Measurements from ENCODE around the gene XRCC4. TPM values are rescaled to one million over a fixed set of nuclear protein-coding genes. Genes with fewer than 3 reads are reported as not detected.

The XRCC4 gene
- total and polyA plus RNA-seq, 9 of the 15 experiments (the other 6 are each of a cell fraction or from before 2014, with no cell fraction given) = 13.6 to 61.6 (median 22.4) TPM

DNA sequence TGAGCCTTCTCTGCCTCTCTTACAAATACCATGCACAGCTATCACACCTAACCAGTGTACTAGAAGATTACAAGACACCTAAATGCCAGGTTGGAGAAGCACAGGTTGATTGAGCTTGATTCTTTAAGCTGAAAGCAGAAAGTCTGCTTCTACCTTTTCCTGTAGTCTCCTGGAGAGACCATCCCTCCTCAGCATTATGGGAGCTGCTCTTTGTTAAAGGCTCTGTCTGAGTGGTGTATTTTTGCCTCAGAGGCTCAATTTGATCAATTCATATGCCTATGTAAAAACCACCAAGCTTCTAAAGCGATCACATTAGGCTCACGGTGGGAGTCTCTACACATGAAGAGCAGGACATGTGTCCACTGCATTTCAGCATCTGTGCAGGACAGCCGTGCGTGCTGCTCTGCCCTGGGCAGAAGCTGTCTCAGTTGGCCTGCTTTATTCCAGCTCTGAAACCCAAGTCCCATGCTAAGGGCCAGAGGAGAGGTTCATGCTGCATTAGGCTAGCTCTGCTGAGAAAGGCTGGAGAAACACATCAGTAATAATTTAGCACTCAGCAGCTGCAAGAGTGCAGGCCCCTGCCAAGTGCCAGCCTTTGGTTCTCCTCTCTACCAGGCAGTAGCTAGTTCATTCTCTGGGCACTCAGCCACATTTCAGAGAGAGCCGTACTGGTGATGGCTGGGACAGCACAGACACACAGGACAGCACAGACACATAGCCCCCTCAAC is 41.8 kb upstream of the XRCC4 start:
- CTCF ChIA-PET (ENCODE audit: low intra/inter-chr PET ratio) = interaction anchor here (0.6 kb wide), 1 partner anchor 8 kb away, joined by 4 read pairs; no protein-coding TSS in a partner anchor
- no peaks in the 10 kb centered on the region for H3K36me3 ChIP-seq (ENCODE audit: control insufficient read depth, insufficient read depth, low read length)
- FAIRE-seq (no peak), DNase-seq (ENCODE audit: extremely low read depth in 1 of 4, low spot score in 3 of 4) (no peak), ATAC-seq (peak; percentile 42; the same call in 2 of the 3 replicates)
- no peaks in the 10 kb centered on the region for H3K9me3 ChIP-seq (replicated peaks; ENCODE audit: control insufficient read depth, insufficient read depth, low read depth, low read length)
- intact Hi-C loops (cut with micrococcal nuclease) = no loop called here
- no peaks in the 10 kb centered on the region for H4K20me1 ChIP-seq (replicated peaks; ENCODE audit: control insufficient read depth, insufficient read depth, low read length)
- no peak overlapping the region for H3K4me2 ChIP-seq (ENCODE audit: insufficient read depth, low read length)
- in situ Hi-C loops (cut with MboI) = no loop called here
- no peak overlapping the region for H3K9ac ChIP-seq (ENCODE audit: insufficient read depth in 1 of 2, low read depth in 2 of 2, low read length in 2 of 2)
- no peaks in the 10 kb centered on the region for H3K27me3 ChIP-seq (ENCODE audit: control insufficient read depth in 2 of 2, insufficient read depth in 2 of 2, low read length in 2 of 2)
- H3K4me1 ChIP-seq (replicated peaks in 1 of 2; ENCODE audit: control insufficient read depth in 2 of 2, insufficient read depth in 2 of 2, low read length in 2 of 2) = no peaks in the 10 kb centered on the region
- TF ChIP-seq MCM2 (IDR thresholded peaks at IDR 0.05; ENCODE audit: low read depth) (no peak), ZMIZ1 (IDR thresholded peaks at IDR 0.05; ENCODE audit: low read depth in 2 of 2, low read length in 2 of 2) (no peak), RBM17 (IDR thresholded peaks at IDR 0.05; ENCODE audit: borderline replicate concordance, low read depth, low read length) (no peak), ZNF197 (CRISPR knock-in tag; IDR thresholded peaks at IDR 0.05; ENCODE audit: low read depth) (no peak), KDM1A (IDR thresholded peaks at IDR 0.05) (no peak), ZBTB1 (CRISPR knock-in tag; IDR thresholded peaks at IDR 0.05; ENCODE audit: borderline replicate concordance, low read depth) (no peak), GATA2 (CRISPR knock-in tag; IDR thresholded peaks at IDR 0.05) (no peak), MCM7 (IDR thresholded peaks at IDR 0.05) (no peak), TAF9B (IDR thresholded peaks at IDR 0.05; ENCODE audit: partially characterized antibody) (no peak), ZNF282 (CRISPR knock-in tag; IDR thresholded peaks at IDR 0.05) (no peak), CBX2 (IDR thresholded peaks at IDR 0.05; ENCODE audit: insufficient read depth, low read length, poor library complexity, severe bottlenecking) (no peak), ZNF561 (CRISPR knock-in tag; conservative IDR thresholded peaks at IDR 0.05) (no peak), EGR1 (conservative IDR thresholded peaks at IDR 0.05) (no peak)
- TF ChIP-seq, protein P1, sequence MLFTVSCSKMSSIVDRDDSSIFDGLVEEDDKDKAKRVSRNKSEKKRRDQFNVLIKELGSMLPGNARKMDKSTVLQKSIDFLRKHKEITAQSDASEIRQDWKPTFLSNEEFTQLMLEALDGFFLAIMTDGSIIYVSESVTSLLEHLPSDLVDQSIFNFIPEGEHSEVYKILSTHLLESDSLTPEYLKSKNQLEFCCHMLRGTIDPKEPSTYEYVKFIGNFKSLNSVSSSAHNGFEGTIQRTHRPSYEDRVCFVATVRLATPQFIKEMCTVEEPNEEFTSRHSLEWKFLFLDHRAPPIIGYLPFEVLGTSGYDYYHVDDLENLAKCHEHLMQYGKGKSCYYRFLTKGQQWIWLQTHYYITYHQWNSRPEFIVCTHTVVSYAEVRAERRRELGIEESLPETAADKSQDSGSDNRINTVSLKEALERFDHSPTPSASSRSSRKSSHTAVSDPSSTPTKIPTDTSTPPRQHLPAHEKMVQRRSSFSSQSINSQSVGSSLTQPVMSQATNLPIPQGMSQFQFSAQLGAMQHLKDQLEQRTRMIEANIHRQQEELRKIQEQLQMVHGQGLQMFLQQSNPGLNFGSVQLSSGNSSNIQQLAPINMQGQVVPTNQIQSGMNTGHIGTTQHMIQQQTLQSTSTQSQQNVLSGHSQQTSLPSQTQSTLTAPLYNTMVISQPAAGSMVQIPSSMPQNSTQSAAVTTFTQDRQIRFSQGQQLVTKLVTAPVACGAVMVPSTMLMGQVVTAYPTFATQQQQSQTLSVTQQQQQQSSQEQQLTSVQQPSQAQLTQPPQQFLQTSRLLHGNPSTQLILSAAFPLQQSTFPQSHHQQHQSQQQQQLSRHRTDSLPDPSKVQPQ (CRISPR knock-in tag; IDR thresholded peaks at IDR 0.05; ENCODE audit: borderline replicate concordance) = no peak
- no peak overlapping the region for H3K27ac ChIP-seq (ENCODE audit: extremely low read depth, low read depth, low read length)
- POLR2A ChIA-PET = interaction anchor here (1.0 to 1.5 kb wide), 2 partner anchors 14 to 15 kb away, joined by 5 read pairs; no protein-coding TSS in a partner anchor
- no peak overlapping the region for H2AFZ ChIP-seq (ENCODE audit: low read depth, low read length)
- no peak overlapping the region for H3K4me3 ChIP-seq
- no peaks in the 10 kb centered on the region for H3K9me1 ChIP-seq (ENCODE audit: control insufficient read depth, insufficient read depth, low read length)
- 49% methylated on average over 5 of the region's 5 CpGs for WGBS (ENCODE audit: insufficient coverage, low coverage, missing lambda C conversion rate)
- no TSS peak for BruUV-seq (replicated peaks)
- H3K79me2 ChIP-seq (ENCODE audit: control insufficient read depth, insufficient read depth, low read length) = no peaks in the 10 kb centered on the region
